K562 (cell line): Measurements from ENCODE around the gene EEPD1. TPM values are rescaled to one million over a fixed set of nuclear protein-coding genes. Genes with fewer than 3 reads are reported as not detected.

Experiments
- ATAC-seq: fragments of 200-7000 bp; cut with Tn5 transposase; 3 replicates; pipeline ENCODE4 v1.9.1; 2020; ENCODE audit warnings: moderate library complexity
- BruUV-seq: library from RNA; stranded (reverse); fragments of 400-500 nt; replicated peaks from 2 replicates; lab custom pipeline; 2021; lab: Mats Ljungman, UMichigan
- CTCF ChIA-PET: fragments of 300-600 bp; formaldehyde crosslinking; extraction: SDS; loops from one replicate; lab custom pipeline; 2021; ENCODE audit warnings: low intra/inter-chr PET ratio; lab: Yijun Ruan, JAX
- POLR2A ChIA-PET: fragments of 300-600, 350-650 bp; sonication (Branson Sonifier 250); formaldehyde crosslinking; extraction: SDS; loops from one replicate; lab custom pipeline; 2021; ENCODE audit warnings: antibody characterized with exemption, inconsistent platforms; lab: Yijun Ruan, JAX
- DNase-seq, 4 experiments: peaks; one replicate each; pipeline versions ENCODE4 v3.0.0 to v3.0.0-alpha.2; 2011 to 2018; ENCODE audit warnings: low spot score in 3 of 4, mixed read lengths in 3 of 4; ENCODE audit errors: extremely low read depth in 1 of 4
- FAIRE-seq: peaks from 2 replicates; lab custom pipeline; 2011; peaks lifted over from hg19 to GRCh38; lab: Jason Lieb, UNC
- H2AFZ ChIP-seq: 2 replicates; pipeline ENCODE4 v1.6.0; 2011; ENCODE audit warnings: low read depth, low read length, control low read depth, inconsistent platforms
- H3K27ac ChIP-seq: fragments of 200-600 bp; 3 replicates; pipeline ENCODE4 v1.8.0; 2011; ENCODE audit warnings: low read depth, mild to moderate bottlenecking, control low read depth, inconsistent platforms, low read length, moderate library complexity, mixed read lengths; ENCODE audit errors: extremely low read depth
- H3K27me3 ChIP-seq, 2 experiments: fragments of 300-600 bp in 1 of 2; 2 replicates in 1 of 2; 3 replicates in 1 of 2; pipeline versions ENCODE4 v1.6.0 to v1.8.0; 2011; ENCODE audit warnings: inconsistent platforms in 2 of 2, low read length in 2 of 2, mild to moderate bottlenecking in 1 of 2, mixed read lengths in 1 of 2, moderate library complexity in 1 of 2; ENCODE audit not compliant: control insufficient read depth in 2 of 2, insufficient read depth in 2 of 2
- H3K36me3 ChIP-seq: fragments of 300-600 bp; 3 replicates; pipeline ENCODE4 v1.8.0; 2011; ENCODE audit warnings: mild to moderate bottlenecking, low read length, inconsistent platforms; ENCODE audit not compliant: control insufficient read depth, insufficient read depth
- H3K4me1 ChIP-seq, 2 experiments: fragments of 200-600 bp in 1 of 2; replicated peaks in 1 of 2; 2 replicates in 1 of 2; 3 replicates in 1 of 2; pipeline versions ENCODE4 v1.5.1 to v1.8.0; 2011; ENCODE audit warnings: inconsistent platforms in 2 of 2, low read length in 2 of 2, mild to moderate bottlenecking in 1 of 2, mixed read lengths in 1 of 2, moderate library complexity in 1 of 2; ENCODE audit not compliant: control insufficient read depth in 2 of 2, insufficient read depth in 2 of 2
- H3K4me2 ChIP-seq: 2 replicates; pipeline ENCODE4 v1.6.1; 2011; ENCODE audit warnings: low read length, control low read depth, inconsistent platforms, mixed read lengths; ENCODE audit not compliant: insufficient read depth
- H3K4me3 ChIP-seq: fragments of 200-600 bp; sonication (generic), shearing (Covaris generic); 2 replicates; pipeline ENCODE4 v1.5.1; 2016; ENCODE audit warnings: control low read depth, inconsistent platforms
- H3K79me2 ChIP-seq: fragments of 200-600 bp; 3 replicates; pipeline ENCODE4 v1.8.0; 2011; ENCODE audit warnings: low read length, inconsistent platforms; ENCODE audit not compliant: control insufficient read depth, insufficient read depth
- H3K9ac ChIP-seq, 2 experiments: 2 replicates each; pipeline versions ENCODE4 v1.6.0 to v1.6.1; 2011; ENCODE audit warnings: low read depth in 2 of 2, low read length in 2 of 2, control low read depth in 1 of 2, inconsistent platforms in 1 of 2, mild to moderate bottlenecking in 1 of 2, mixed read lengths in 1 of 2; ENCODE audit not compliant: insufficient read depth in 1 of 2
- H3K9me1 ChIP-seq: one replicate; pipeline ENCODE4 v1.6.0; 2011; ENCODE audit warnings: inconsistent platforms, mild to moderate bottlenecking, low read length, moderate library complexity; ENCODE audit not compliant: control insufficient read depth, insufficient read depth
- H3K9me3 ChIP-seq: replicated peaks from 2 replicates; pipeline ENCODE4 v1.5.1; 2011; ENCODE audit warnings: low read depth, low read length, inconsistent platforms; ENCODE audit not compliant: control insufficient read depth, insufficient read depth
- H4K20me1 ChIP-seq: replicated peaks from 2 replicates; pipeline ENCODE4 v1.6.1; 2011; ENCODE audit warnings: low read length, inconsistent platforms, mixed read lengths; ENCODE audit not compliant: control insufficient read depth, insufficient read depth
- CHCHD3 ChIP-seq: fragments of 250-450 bp; sonication (Bioruptor Pico); IDR thresholded peaks from 2 replicates; pipeline ENCODE4 v2.1.2; 2022; ENCODE audit warnings: mild to moderate bottlenecking
- CHD4 ChIP-seq: fragments of 200-600 bp; sonication (generic); IDR thresholded peaks from 3 replicates; pipeline ENCODE4 v1.6.1; 2012; ENCODE audit warnings: low read depth, mild to moderate bottlenecking, mixed read lengths, low read length, inconsistent platforms; ENCODE audit not compliant: insufficient read depth, insufficient replicate concordance, poor library complexity, severe bottlenecking
- CSDE1 ChIP-seq, 2 experiments: fragments of 450-650 bp; IDR thresholded peaks; 2 replicates each; pipeline ENCODE4 v1.6.1; 2016; ENCODE audit warnings: mild to moderate bottlenecking in 1 of 2
- EWSR1 ChIP-seq: fragments of 450-650 bp; IDR thresholded peaks from 2 replicates; pipeline ENCODE4 v1.6.1; 2018; ENCODE audit warnings: borderline replicate concordance, mild to moderate bottlenecking, low read depth, moderate library complexity; ENCODE audit not compliant: partially characterized antibody
- HLTF ChIP-seq: fragments of 450-650 bp; IDR thresholded peaks from 2 replicates; pipeline ENCODE4 v1.6.1; 2016
- ZNF23 ChIP-seq: fragments of 250-450 bp; sonication (Bioruptor Pico); IDR thresholded peaks from 2 replicates; pipeline ENCODE4 v1.4.0; 2020; ENCODE audit warnings: mild to moderate bottlenecking
- WGBS: fragments of 100-300 bp; shearing (Covaris generic); methylation state at CpG from one replicate; pipeline ENCODE4 v1.1.6; 2016; ENCODE audit warnings: low coverage, mixed read lengths; ENCODE audit not compliant: insufficient coverage; ENCODE audit errors: missing lambda C conversion rate; 5-methylcytosine and 5-hydroxymethylcytosine counted together
- in situ Hi-C: fragments of 300-500 bp; cut with MboI; formaldehyde crosslinking; loops from 4 replicates; pipeline ENCODE4 v1.15.0; 2018; ENCODE audit warnings: inconsistent platforms, mixed read lengths
- intact Hi-C: fragments of 100-400 bp; cut with micrococcal nuclease; formaldehyde crosslinking; loops from 2 replicates; pipeline ENCODE4 v1.14.2; 2022
- polyA plus RNA-seq, 8 experiments: library from polyadenylated mRNA; depleted of rRNA in 4 of 8; stranded (reverse) in 5 of 8; unstranded in 3 of 8; fragments of >200 nt; fragmentation: Nextera tagmentation in 2 of 8; fragmentation: Illumina TruSeq in 1 of 8; extraction: Ambion mirVana in 2 of 8; extraction: Trizol in 1 of 8; gene quantifications; 2 replicates each; pipeline versions ENCODE4 v1.2.1 to v1.2.3, GENCODE V29; 2011 to 2014; ENCODE audit warnings: inconsistent platforms in 1 of 8, missing spikeins in 1 of 8
- total RNA-seq, 7 experiments: library from RNA; depleted of rRNA in 6 of 7; stranded (reverse); fragments of >200 nt in 6 of 7; fragmentation: Illumina TruSeq in 2 of 7; extraction: Trizol in 2 of 7; gene quantifications; 2 replicates each; pipeline versions ENCODE4 v1.2.1 to v1.2.3, GENCODE V29; 2011 to 2021; ENCODE audit warnings: low replicate concordance in 1 of 7

The EEPD1 gene
- total and polyA plus RNA-seq, 9 of the 15 experiments (the other 6 are each of a cell fraction or from before 2014, with no cell fraction given) = 0.01 to 1.5 (median 0.74) TPM; not detected in 1

GRCh38 chr7:36299223-36299774 lies 146.2 kb downstream of the EEPD1 start (continued):
- TF ChIP-seq CHD4 = no peak
- TF ChIP-seq CSDE1 (IDR thresholded peaks at IDR 0.05) = no peak
- TF ChIP-seq EWSR1 = no peak

- Histone ChIP-seq H3K9ac (no peak overlapping the region), H3K27me3 (peaks cover 10% of the 10 kb centered on the region in 2 experiments; a peak in 4 of 5 replicates), H3K9me1 (no peaks in the 10 kb centered on the region), H3K4me2 (no peak overlapping the region), H3K27ac (no peak overlapping the region), H3K36me3 (no peaks in the 10 kb centered on the region), H3K9me3 (no peaks in the 10 kb centered on the region), H2AFZ (no peak overlapping the region), H4K20me1 (no peaks in the 10 kb centered on the region; the same call in 1 of the 2 replicates), H3K4me3 (no peak overlapping the region), H3K4me1 (peaks cover 4 to 16% of the 10 kb centered on the region in 2 experiments; a peak in 4 of 5 replicates), H3K79me2 (no peaks in the 10 kb centered on the region)
- DNase-seq (peak in 1 of 4 experiments; percentile 9), ATAC-seq (no peak), FAIRE-seq (no peak)
- 27% methylated on average over 9 of the region's 9 CpGs for WGBS
- intact Hi-C loops (no loop called here), in situ Hi-C loops (loop anchor here (10.0 kb wide), 1 partner anchor 375 kb away; no protein-coding TSS in a partner anchor)
- POLR2A ChIA-PET = interaction anchor here (0.5 to 1.3 kb wide), 3 partner anchors 8 to 209 kb away, joined by 3 read pairs; no protein-coding TSS in a partner anchor
- BruUV-seq = no TSS peak
- TF ChIP-seq CHCHD3 (no peak), ZNF23 (CRISPR knock-in tag) (no peak), HLTF (no peak)
- CTCF ChIA-PET = interaction anchor here (1.4 kb wide), 1 partner anchor 13 kb away, joined by 3 read pairs; no protein-coding TSS in a partner anchor
These were observed 146.8 kb downstream of the EEPD1 start for GRCh38 chr7:36299823-36300341.
